GM18499 (cell line): ENCODE measurements around the gene CEP250.
A peak's percentile ranks its signal among the peaks of the same experiment; 100 is the strongest.
"Not testable (repeated sequence)": the region's sequence is repeated elsewhere in the genome, so short reads cannot be mapped to it uniquely, and the experiment has no call there.

Source experiments
- ATAC-seq: cut with Tn5 transposase; IDR thresholded peaks from one replicate; pipeline ENCODE4 v1.9.1; 2021; ENCODE audit warnings: moderate number of reproducible peaks; ENCODE audit not compliant: insufficient read depth, unreplicated experiment

The CEP250 gene

DNA sequence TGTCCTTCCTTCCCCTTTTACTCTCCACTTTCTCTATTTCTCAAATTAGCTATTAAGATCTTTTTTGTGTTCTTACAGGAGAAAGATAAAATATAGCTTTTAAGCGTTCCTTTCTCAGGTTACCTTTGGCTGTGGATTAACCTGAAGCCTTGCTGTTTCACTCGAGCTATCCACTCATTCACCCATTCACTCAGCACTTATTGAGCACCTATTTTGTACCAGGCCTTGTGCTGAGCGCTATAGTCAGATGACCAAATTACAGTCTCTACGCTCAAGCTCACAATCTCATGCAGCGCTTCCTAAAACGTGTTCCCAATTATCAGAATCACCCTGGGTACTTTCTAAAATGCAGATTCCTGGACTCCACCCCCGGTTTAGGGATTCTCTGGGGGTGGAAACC is 1.8 kb upstream of the CEP250 start:
- no peak for ATAC-seq

DNA sequence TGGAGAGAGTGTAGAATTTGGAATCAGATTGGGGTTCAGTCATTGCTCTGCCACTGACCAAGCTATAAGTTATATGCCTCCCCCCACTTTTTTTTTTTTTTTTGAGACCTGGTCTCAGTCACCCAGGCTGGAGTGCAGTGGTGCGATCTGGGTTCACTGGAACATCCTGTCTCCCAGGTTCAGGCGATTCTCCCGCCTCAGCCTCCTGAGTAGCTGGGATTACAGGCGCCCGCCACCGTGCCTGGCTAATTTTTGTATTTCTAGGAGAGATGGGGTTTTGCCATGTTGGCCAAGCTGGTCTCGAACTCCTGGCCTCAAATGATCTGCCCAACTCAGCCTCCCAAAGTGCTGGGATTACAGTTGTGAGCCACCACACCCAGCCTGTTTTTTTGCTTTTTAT is 1.3 kb downstream of the CEP250 start:
- ATAC-seq = not testable (repeated sequence)

DNA sequence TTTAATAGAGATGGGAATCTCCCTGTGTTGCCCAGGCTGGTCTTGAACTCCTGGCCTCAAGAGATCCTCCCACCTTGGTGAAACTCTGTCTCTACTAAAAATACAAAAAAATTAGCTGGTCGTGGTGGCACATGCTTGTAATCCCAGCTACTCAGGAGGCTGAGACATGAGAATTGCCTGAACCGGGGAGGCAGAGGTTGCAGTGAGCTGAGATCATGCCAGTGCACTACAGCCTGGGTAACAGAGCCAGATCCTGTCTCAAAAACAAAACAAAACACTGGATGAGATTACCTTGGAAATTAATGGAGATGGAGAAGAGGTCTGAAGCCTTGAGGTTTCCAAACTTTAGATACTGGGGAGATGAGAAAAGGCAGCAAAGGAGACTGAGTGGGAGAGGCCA is 2.1 kb downstream of the CEP250 start:
- not testable (repeated sequence) for ATAC-seq

DNA sequence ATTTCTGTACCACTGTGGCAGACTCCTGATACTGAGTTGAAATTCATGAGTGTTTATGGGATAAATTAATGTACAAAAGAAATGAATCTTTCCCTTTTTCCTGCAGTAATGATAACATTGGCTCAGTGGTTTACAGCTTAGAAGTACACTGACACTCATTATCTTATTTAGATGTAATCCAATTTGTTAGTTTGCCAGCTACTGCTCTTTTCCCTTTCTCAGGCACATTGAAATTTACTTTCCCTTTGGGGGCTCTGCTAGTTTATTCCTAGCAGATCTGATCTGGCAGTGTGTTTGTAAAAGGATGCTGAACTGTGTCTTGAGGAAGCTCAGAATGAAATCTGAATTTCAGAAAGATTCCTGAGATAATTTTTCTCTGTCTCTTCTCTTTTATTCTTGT is 3.0 kb downstream of the CEP250 start:
- no peak for ATAC-seq

DNA sequence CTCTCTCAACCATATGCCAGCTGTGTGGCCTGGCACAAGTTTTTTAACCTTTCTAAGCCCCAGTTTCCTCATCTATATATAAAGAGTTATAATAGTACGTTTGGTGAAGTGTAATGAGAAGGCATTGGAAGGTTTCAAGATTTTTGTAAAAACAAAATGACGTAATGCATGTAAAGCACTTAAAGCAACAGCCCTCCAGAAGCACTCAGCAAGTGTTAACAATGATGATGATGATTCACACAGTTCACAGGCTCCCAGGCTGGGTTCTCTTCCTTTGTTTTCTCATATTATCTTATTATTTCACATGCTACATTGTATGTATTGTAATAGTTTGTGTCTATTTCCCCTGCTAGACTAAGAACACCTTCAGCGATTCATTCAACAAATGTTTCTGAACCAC is 6.2 kb downstream of the CEP250 start:
- no peak for ATAC-seq

DNA sequence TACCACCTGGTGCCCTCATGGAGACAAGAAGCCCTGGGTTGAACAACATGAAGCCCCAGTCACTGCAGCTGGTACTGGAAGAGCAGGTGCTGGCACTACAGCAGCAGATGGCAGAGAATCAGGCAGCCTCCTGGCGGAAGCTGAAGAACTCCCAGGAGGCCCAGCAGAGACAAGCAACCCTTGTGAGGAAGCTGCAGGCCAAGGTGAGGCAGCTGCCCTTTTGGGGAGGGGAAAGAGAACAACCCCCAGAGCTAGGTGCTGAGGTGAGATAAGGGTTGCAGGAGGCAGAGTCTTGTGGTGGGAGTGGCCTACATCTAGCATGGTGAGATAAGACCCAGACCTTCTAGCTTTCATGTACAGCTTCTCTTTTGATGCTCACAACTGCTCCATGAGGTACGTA is 7.0 kb downstream of the CEP250 start:
- no peak for ATAC-seq

DNA sequence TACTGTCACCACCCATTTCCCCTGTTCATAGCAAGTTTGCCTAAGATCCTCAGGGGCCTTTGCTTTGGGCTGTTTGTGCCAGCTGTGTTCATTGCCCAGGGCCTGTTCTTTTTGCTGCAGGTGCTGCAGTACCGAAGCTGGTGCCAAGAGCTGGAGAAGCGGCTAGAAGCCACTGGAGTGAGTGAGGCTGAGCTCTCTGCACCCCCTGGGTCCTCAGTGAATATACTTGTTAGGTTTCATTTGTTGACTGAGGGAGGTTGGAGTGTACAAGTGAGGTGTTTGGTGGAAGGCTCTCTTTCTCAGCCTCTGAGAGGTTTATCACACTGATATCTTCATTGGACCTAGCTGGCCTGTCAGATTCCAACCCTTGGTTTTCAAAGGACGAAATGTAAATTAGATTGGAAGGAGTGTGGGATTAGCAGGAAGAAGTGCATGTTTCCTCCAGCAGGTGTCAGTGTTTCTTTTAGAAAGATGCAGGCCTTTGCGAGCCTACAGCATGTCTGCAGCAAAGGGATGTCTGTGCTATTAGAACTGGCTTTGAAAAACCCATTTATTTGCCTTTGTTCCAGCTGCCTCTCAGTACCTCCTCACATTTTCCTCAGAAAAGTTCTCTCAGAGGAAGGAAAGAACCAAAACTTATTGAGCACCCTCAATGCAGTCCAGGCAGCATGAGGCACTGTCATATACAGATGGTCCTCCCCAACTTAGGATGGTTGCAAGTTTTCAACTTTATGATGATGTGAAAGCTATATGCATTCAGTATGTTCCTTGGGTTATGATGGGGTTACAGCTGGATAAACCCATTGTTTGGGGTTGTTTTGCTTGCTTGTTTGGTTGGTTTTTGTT is 8.3 kb downstream of the CEP250 start:
- no peak for ATAC-seq

DNA sequence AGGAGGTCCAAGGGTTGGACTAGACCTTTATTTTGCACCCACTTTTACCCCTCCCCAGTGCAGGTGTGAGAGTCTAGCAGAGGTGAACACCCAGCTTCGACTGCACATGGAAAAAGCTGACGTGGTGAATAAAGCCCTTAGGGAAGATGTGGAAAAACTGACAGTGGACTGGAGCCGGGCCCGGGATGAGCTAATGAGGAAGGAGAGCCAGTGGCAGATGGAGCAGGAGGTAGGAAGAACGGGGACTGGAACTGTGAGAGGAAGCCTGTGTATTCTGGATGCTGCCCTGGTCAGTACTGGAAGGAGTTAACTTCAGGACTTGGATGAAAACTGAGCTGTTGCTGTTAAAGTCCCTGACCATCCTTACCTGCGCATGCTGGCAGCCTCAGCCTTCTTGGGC is 10.6 kb downstream of the CEP250 start:
- ATAC-seq = no peak

DNA sequence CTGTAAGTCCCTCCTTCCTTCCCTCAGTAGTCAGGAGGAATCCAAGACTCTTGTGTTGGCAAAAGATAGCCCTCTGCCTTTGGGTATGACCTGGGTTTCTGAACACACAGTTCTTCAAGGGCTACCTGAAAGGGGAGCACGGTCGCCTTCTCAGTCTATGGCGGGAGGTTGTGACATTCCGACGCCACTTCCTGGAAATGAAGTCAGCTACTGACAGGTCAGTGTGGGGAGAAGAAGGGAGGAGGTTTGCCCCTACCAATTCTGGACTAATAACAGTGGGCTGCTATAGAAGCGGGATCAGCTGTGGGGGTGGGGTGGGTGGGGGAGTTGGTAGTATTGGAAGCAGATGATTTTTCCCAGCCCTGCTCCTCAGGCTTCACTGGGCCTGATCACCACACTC is 11.5 kb downstream of the CEP250 start:
- no peak for ATAC-seq

DNA sequence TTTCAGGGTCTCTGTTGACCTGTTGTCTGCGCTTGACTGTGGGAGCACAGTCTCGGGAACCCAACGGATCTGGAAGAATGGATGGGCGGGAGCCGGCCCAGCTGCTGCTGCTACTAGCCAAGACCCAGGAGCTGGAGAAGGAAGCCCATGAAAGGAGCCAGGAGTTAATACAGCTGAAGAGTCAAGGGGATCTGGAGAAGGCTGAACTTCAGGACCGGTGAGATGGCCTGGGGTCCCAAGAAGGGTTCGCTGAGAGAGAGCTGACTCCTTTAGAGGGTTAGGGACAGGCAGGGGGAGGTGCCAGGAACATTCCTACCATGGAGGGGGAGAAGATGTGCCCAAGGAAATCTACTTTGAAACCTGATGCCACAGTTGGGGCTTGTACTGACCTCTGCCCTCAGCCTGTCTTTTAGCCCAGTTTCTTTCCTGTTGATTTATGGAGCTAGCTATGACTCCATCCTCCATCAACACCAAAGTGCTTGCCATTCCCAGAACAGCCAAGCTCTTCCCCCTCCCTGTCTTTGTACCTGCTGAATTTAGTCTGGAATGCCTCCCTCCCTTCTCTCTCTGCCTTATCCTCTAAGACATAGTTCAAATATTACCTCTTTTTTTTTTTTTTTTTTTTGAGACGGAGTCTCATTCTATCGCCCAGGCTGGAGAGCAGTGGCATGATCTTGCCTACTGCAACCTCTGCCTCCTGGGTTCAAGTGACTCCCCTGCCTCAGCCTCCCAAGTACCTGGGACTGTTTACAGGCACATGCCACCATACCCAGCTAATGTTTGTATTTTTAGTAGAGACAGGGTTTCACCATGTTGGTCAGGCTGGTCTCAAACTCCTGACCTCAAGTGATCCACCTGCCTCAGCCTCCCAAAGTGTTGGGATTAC is 12.2 kb downstream of the CEP250 start:
- no peak for ATAC-seq

DNA sequence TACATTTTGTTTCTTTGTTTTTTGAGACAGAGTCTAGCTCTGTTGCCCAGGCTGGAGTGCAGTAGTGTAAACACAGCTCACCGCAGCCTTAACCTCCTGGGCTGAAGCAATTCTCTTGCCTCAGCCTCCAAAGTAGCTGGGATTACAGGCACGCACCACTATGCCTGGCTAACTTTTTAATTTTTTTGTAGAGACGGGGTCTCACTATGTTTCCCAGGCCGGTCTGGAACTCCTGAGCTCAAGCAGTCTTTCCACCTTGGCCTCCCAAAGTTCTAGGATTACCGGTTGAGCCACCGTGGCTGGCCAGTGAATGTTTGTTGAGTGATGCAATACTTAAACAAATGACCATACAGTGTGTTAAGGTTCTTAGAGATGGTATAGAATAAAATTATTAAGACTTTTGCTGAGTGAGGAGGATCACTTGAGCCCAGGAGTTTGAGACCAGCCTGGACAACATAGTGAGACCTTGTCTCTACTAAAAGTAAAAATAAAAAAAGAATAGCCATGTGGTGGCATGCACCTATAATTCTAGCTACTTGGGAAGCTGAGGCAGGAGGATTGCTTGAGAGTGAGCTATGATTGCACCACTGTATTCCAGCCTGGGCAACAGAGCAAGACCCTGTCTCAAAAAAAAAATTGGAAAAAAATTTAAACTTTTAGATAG is 13.4 kb downstream of the CEP250 start:
- ATAC-seq = no peak

DNA sequence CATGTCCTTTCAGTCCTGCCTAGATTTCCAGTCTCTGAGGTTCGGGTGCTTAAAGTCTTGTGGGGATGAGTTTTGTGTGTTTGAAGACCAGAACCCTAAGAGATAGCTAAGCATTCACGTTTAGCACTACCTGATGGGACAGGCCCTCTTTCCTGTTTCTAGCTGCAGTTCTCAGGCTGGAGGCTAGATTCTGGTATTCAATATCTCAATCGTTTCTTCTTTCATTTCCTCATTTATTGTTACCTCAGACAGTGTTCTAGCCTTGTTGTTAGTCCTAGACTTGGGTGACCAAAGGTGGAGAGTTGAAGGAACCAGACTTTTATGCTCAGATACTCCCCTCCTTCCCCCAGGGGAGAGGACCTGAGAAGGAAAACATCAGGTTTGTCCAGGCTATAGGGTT is 16.8 kb downstream of the CEP250 start:
- no peak for ATAC-seq

DNA sequence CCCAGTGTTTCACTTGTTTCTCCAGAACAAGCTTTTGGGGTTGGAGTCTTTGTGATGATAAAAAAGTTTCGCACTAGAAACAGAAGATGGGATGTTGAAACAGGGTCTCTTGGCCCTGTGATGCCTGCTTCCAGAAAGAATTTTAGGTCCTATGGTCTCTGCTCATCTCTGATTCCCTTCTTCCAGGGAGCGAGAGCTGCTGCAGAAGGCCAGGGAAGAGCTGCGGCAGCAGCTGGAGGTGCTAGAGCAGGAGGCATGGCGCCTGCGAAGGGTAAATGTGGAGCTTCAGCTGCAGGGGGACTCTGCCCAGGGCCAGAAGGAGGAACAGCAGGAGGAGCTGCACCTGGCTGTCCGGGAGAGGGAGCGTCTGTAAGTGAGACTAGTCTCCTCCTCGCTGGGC is 18.3 kb downstream of the CEP250 start:
- no peak for ATAC-seq

DNA sequence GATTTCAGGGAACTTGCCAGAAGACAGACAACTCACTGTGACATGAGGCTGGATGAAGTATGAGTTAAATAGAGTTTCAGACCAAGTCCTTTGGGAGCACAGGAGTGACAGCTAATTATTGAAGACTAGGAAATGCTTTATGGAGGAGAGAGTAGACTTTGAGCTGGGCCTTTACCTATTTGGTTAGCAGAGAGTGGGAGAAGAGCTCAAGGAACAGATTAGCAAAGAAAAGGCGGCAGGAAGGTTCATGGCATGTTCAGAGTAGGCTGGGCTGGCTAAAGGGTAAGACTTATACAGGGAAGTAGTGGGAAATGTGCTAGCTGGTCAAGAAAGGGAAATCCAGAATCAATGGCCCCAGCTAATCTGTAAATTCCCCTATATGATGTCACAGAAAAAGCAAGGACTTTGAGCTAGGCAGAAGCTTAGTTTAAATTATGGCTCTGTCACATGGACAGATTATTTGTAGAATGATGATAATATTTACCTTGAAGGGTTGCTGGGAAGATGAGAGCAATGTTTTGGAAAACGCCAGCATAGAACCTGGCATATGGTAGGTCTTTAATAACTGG is 19.0 kb downstream of the CEP250 start:
- ATAC-seq = no peak

DNA sequence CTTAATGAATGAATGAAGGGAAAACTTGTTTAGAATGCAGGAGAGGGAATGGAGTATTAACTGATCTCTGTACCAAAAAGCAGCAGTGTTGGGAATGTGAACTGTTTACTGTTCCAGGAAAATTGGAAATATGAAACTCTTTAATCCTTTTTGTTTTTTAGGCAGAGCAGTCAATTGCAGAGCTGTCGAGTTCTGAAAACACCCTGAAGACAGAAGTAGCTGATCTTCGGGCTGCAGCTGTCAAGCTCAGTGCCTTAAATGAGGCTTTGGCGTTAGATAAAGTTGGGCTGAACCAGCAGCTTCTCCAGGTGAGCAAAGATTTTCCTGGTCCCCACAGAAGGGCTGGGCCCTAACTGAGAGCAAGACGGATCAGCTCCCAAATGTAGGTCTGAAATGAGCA is 20.9 kb downstream of the CEP250 start:
- ATAC-seq = no peak

DNA sequence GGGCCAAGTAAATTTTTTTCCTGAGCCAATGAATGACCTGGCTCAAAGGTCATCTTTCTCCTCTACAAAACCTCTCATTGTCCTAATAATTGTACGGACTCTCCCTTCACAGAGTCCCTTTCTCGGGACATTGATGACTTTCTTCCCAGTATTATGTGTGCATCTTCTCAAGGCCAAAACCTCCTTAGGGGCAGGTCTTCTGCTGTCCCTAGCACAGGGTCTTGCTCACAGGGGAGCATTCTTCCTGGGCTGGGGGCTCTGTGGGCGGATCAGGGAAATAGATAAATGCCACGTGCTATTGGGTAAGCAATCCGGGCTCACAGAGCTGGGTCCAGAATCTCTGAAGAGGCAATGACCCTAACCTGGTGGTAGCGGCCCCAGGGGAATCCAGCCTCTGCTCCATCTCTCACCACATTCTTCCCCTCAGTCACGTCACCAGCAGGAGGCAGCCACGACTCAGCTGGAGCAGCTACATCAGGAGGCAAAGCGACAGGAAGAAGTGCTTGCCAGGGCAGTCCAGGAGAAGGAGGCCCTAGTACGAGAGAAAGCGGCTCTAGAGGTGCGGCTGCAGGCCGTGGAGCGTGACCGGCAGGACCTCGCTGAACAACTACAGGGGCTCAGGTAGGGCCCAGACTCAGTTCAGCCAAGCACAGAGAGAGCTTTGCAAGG is 23.5 kb downstream of the CEP250 start:
- ATAC-seq = no peak

DNA sequence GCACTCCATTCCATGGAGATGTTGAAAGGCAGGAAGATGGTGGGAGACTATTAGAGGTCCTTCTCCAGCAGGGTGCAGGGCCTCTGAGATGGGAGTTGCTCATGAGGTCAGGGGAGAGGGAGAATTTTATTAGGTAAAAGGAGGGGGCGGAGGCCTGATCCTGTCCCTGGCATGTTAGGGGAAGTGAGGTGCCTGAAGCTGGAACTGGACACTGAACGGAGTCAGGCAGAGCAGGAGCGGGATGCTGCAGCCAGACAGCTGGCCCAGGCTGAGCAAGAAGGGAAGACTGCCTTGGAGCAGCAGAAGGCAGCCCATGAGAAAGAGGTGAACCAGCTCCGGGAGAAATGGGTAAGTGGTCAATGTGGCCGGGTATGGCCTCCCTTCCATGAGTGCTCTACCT is 24.4 kb downstream of the CEP250 start:
- ATAC-seq = no peak

DNA sequence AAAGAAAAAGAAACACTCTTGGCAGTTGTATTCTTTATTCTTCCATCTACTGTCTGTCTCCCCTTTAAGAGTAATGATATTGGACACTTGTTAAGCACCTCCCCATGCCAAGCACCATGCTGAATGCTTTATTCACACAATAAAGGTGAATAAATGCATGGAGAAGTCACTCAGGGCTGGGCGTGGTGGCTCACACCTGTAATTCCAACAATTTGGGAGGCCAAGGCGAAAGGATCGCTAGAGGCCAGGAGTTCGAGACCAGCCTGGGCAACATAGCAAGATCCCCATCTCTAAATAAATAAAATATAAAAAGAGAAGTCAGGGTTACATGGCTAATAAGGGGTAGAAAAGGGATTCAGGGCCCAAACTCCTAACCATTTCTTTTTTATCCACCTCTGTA is 32.1 kb downstream of the CEP250 start:
- no peak for ATAC-seq

DNA sequence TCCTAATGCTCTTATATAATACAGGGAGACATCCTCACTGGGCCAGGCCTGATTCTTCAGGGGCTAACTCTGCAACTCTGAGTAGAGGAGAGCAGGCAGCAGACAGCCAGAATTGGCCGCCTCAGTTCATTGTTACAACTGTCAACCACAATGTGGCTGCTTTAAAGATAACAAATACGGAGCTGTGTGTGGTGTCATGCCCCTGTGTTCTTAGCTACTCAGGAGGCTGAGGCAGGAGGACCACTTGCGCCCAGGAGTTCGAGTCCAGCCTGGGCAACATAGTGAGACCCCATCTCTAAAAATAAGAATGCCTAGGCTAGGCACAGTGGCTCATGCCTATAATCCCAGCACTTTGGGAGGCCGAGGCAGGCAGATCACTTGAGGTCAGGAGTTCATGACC is 34.3 kb downstream of the CEP250 start:
- ATAC-seq = no peak

DNA sequence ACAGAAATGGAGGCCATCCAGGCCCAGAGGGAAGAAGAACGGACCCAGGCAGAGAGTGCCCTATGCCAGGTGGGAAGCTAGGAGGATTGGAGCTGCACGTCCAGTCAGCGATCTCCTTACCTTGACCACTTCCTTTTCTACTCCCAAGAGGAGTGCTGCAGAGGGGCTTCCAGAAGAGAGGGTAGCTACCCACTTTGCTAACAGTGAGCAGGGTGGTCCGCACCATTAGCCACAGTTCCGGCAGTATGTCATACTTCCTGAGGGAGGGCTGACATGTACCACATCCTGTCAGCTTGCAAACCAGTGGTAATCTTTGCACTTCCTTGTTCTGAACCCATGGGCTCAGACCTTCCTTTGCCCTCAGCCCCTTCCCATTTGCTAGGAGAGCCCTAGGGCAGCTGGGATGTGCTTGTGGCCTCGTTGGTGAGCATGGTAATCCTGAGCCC is 35.4 kb downstream of the CEP250 start:
- peak; percentile 63 for ATAC-seq
